ENCODE results near the gene RBMX.

DNA sequence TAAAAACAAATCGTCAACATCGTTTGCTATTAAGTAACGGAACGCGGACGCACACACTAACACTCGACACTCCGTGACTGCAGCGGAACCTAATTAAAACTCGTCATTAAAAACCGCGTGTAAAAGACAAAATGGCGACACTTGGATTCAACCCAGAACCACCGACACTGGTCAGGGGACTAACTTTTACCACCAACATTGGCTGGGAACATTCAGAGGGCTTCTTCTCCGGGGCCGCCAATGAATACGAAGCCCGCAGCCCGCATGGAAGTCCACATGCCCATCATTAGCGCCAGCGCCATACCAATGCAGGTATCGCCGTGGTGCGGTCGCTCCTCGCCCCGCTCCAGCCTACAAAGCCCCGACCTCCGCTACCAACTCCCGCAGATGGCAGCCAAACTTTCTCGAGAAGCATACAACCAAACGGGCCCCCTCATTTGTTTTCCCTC is 498 bp downstream of the RBMX start:
- TF ChIP-seq, protein P1, sequence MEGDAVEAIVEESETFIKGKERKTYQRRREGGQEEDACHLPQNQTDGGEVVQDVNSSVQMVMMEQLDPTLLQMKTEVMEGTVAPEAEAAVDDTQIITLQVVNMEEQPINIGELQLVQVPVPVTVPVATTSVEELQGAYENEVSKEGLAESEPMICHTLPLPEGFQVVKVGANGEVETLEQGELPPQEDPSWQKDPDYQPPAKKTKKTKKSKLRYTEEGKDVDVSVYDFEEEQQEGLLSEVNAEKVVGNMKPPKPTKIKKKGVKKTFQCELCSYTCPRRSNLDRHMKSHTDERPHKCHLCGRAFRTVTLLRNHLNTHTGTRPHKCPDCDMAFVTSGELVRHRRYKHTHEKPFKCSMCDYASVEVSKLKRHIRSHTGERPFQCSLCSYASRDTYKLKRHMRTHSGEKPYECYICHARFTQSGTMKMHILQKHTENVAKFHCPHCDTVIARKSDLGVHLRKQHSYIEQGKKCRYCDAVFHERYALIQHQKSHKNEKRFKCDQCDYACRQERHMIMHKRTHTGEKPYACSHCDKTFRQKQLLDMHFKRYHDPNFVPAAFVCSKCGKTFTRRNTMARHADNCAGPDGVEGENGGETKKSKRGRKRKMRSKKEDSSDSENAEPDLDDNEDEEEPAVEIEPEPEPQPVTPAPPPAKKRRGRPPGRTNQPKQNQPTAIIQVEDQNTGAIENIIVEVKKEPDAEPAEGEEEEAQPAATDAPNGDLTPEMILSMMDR (IDR thresholded peaks at IDR 0.05; ENCODE audit: low read length): no peak
- TF ChIP-seq EZH2 (optimal IDR thresholded peaks at IDR 0.05; ENCODE audit: low read depth, low read length) (no peak), EZH2phosphoT487 (IDR thresholded peaks at IDR 0.05; ENCODE audit: low read length) (no peak)
